ENCODE data around the gene DGKZ.

- TF ChIP-seq, protein P1, sequence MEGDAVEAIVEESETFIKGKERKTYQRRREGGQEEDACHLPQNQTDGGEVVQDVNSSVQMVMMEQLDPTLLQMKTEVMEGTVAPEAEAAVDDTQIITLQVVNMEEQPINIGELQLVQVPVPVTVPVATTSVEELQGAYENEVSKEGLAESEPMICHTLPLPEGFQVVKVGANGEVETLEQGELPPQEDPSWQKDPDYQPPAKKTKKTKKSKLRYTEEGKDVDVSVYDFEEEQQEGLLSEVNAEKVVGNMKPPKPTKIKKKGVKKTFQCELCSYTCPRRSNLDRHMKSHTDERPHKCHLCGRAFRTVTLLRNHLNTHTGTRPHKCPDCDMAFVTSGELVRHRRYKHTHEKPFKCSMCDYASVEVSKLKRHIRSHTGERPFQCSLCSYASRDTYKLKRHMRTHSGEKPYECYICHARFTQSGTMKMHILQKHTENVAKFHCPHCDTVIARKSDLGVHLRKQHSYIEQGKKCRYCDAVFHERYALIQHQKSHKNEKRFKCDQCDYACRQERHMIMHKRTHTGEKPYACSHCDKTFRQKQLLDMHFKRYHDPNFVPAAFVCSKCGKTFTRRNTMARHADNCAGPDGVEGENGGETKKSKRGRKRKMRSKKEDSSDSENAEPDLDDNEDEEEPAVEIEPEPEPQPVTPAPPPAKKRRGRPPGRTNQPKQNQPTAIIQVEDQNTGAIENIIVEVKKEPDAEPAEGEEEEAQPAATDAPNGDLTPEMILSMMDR (IDR thresholded peaks at IDR 0.05): no peak
- no peak for TF ChIP-seq POLR2A (IDR thresholded peaks at IDR 0.05)
Measured at GRCh38 chr11:46367244-46367915, 20.1 kb downstream of the DGKZ start.

Measured in lower leg skin (tissue), 3 donors.